IPS DF 4.7 (cell line): ENCODE results near the gene TUBB2A.
"Not testable (repeated sequence)": the region's sequence is repeated elsewhere in the genome, so short reads cannot be mapped to it uniquely, and the experiment has no call there.

Experiments
- DNase-seq: peaks from one replicate; pipeline ENCODE4 v3.0.0-alpha.2; 2013; ENCODE audit warnings: low spot score; ENCODE audit errors: extremely low read depth

Gene TUBB2A

GRCh38 chr6:3156184-3157130, 887 bp downstream of the TUBB2A start:
- not testable (repeated sequence) for DNase-seq

- not testable (repeated sequence) for DNase-seq
Observed at GRCh38 chr6:3155416-3155815, 1.9 kb downstream of the TUBB2A start.

GRCh38 chr6:3152689-3153088, 4.7 kb downstream of the TUBB2A start:
- no peak for DNase-seq

DNA sequence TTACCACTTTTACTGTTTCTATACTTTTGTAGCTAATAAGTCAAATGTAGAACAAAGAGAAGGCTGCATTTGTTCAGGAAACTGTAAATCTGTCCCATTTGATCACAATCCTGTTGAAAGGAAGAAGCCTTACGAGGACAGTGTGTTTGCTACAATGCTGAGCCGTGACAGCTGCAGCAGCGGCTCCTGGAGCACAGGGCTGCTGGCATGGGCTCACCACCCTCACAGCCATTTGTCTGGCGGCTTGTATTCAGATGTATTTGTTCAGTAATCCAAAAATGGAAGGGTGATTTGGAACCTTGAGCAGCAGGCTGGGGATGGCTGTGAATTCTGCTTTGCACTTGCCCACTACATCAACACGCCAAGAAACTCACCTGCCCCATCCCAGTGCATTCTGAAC, 5.7 kb downstream of the TUBB2A start:
- DNase-seq, result no peak

DNA sequence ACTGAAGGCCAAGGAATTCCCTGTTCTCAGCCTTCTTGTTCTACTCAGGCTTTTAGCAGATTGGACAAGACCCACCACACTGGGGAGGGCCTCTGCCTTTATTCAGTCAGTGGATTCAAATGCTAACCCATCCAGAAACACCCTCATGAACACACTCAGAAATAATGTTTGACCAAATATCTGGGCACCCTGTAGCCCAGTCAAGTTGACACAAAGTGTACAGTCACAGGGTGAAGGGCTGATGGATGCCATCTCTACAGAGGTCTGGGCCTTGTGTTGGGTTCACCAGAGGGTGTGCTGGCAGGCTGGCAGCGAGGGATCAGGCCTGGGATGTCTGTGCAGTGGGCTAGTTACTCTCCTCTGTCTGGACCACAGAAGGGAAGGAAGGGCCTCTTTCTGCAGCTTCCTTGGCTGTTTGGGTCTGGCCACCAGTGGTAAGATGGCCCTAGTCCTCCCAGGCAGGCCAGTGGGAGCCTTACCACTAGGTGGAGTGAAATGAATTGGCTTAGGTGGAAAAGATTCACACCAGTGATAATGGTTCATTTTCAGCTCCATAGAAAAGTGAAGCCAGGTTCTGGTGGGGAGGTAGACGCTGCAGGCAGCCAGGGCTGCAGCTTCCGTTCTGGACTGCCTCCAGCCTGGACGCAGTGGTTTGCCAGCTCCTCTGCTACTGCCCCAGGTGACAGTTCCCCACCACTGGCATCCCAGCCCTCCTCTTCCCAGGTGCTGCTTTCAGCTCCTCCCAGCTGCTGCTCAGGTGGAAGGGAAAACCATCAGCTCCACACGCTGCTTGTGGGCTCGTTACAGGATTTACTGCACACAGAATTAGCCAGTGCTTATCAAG, 9.2 kb downstream of the TUBB2A start:
- DNase-seq, result no peak

DNA sequence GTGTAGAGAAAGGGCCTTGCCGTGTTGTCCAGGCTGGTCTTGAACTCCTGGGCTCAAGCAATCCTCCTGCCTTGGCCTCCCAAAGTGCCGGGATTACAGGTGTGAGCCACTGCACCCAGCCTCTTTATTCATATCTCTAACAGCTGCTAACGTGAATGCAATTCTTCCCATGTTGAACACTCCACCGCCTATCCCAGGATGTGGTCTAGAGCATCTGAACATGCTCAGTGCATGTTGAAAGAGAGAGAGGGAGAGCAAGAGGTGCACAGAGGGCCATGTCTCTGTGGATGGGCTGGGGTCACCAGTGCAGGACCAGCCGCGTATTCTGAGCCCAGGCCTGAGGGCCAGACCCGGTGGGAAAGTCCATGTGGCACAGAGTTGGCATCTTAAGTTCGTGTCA, 12.8 kb downstream of the TUBB2A start:
- no peak for DNase-seq

- DNase-seq, result no peak
Observed at GRCh38 chr6:3143158-3143557, 14.2 kb downstream of the TUBB2A start.

GRCh38 chr6:3142536-3142935, 14.8 kb downstream of the TUBB2A start:
- no peak for DNase-seq

DNA sequence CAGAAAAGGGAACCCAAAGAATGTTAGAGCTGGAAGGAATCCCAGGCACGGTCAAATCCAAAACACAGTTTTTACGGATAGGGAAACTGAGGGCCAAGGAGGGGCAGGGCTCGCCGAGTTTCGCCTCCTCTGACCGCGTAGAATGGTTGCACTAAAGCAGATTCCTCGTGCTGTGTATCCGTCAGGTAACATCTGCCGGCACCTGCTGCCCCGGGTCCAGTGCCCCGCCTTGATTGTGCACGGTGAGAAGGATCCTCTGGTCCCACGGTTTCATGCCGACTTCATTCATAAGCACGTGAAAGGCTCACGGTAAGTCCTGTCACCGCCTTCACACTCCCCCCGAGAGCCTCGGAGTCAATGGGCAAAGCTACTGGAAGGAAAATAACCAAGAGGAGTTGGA, 17.1 kb downstream of the TUBB2A start:
- DNase-seq, result no peak

- no peak for DNase-seq
Observed at GRCh38 chr6:3139090-3139903, 18.0 kb downstream of the TUBB2A start.

DNA sequence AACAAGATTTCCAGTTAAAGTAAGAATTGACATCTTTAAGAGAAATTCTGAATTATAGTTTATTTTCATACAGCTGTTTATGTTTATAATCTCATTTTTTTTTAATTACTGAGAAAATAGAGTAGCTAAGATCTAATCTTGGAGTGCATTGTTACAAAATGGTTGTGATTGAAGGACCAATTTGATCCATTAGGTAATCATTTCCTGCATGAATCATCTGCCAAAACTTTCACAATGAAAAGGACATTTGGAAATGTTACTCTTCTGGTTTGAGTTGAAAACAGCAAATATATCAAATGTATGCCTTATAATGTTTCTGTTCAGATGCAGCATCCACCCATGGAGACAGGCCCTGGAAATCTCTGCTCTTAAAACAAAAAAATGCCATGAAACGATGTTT, 19.0 kb downstream of the TUBB2A start:
- DNase-seq, result no peak

DNA sequence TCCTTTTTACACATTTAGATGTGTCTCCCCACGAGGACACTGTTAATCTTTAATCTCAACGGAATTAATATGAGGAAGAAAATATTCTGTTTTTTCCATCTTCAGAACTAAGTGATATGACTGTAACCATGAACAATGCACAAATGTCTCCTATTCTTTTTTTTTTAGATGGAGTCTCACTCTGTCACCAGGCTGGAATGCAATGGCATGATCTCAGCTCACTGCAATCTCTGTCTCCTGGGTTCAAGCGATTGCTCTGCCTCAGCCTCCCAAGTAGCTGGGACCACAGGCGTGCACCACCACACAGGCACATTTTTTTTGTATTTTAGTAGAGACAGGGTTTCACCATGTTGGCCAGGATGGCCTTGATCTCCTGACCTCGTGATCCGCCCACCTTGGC, 19.5 kb downstream of the TUBB2A start:
- DNase-seq, result not testable (repeated sequence)

DNA sequence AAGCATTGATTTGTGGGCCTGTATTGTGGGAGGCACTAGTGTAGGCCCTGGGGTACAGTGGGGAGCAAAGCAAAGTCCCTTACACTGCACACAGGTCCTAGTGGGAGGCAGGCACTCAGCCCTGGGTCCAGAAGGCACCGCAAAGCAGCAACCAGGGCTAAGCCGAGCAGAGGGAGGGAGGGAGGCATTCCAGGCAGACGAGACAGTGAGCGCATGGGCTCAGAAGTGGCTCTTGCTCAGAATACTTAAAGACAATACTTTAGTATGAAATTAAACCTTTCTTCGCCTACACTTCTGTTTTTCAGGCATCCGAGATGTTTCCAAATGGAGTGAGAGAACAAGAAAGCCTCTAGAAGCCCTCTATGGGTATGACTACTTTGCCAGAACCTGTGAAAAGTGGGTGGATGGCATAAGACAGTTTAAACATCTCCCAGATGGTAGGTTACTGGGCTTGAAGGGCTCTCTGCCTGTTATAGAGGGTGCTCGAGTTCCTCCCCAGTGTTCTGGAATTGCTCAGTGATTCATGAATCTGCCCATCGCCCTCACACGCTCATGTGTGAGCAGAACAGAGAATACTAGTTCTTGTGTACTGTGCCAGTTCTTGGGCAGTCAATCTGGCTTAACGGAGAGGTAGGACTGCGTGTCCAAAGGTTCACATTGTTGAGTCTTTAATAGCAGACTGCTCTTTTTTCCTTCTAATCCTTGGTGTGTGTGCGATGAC, 20.1 kb downstream of the TUBB2A start:
- DNase-seq, result no peak

DNA sequence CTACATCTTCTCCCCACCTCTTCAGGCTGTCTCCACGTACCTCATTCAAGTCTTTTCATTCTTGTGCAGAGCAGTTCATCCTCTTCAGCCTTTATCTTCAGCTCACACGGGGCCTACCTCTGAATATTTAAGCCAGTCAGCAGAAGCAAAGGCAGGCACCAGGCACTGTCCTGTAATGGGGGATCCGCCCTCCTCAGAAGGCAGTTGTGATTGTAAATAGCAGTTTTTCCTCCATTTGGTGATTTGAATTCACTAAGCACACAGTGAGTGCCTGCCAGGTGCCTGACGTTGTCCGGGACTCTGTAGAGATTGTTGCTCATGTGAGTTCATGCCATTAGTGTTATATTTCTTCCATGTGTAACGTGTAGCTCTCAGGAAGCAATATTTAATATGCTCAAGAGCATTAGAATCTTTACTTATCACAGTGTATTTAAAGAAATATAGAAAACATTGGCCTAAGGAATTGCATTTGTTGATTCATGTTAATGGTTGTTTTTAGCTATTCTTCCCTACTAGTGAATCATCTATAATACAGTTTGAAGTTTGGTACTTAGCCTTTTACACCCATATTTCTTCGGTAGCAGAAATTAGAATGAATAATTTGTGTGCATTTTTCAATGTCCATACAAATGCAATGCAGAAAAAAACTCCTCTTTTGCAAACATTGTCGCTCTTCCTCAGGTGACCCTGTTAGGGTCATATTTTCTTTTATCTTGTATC, 20.9 kb downstream of the TUBB2A start:
- no peak for DNase-seq

DNA sequence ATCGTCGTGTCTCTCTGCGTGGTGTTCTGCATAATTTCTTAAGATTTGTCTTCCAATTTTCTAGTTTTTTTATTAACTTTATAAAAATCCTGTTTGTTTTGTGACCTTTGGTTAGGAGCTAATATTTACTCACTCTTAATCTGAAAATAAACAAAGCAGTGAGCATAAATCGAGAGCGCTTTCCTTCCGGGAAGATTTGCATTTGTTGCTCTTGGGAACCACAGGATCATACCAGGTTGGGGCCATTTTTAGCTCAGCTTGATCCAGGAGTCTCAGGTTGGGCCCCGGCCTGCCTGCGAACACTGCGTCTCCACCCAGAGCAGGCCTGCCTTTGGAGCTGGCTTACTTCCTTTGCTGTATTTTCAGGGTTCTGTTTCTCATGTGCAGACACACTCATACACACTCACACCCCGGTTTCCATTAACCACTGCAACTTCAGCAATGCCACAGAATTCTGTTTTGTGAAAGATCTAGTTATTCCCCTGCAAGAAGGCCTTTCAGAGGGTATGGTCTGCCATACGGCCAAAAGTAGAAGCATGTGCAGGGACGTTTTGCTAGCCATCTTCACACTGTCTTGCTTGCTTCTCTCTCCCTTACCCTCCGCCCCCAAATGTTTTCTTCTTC, 21.6 kb downstream of the TUBB2A start:
- DNase-seq, result no peak

GRCh38 chr6:3133515-3133914, 23.8 kb downstream of the TUBB2A start:
- no peak for DNase-seq

- no peak for DNase-seq
Observed at GRCh38 chr6:3131695-3132094, 25.6 kb downstream of the TUBB2A start.

- no peak for DNase-seq
Observed at GRCh38 chr6:3128356-3129108, 28.8 kb downstream of the TUBB2A start.

DNA sequence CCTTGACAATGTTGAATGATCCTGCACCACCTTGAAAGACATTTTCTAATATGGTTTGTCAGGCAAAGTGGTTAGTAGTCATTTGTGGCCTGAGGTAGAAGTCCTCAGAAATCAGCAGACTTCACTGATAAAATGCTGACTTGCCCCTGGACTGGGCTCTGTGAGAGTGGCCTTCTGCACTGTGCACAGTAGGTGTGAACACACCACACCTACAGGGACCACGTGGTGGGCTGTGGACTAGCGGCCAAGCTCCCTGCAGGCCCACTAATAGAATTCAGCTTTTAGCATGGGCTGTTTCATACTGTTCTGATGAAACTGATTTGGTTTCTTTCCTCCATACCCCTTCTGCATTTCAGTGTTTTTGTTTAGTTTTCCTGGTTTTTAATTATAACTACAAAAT, 31.5 kb downstream of the TUBB2A start:
- no peak for DNase-seq
